ENCODE data around the gene PHKB. TPM values are rescaled to one million over a fixed set of nuclear protein-coding genes. Genes with fewer than 3 reads are reported as not detected.
"Not testable (repeated sequence)": the region's sequence is repeated elsewhere in the genome, so short reads cannot be mapped to it uniquely, and the experiment has no call there.

PHKB gene
- total RNA-seq, 4 donors from 2014 or later: 38.8 to 94.2 (median 55.7) TPM

GRCh38 chr16:47469227-47469626 is 8.1 kb downstream of the PHKB start:
- H3K9me3 ChIP-seq: no peaks in the 10 kb centered on the region
- no peaks in the 10 kb centered on the region for H3K27me3 ChIP-seq
- no peak overlapping the region for H3K27ac ChIP-seq
- WGBS, 2 donors (ENCODE audit: low coverage in 1 of 2): 85 to 100% methylated on average over 1 of the region's 1 CpG
- H3K4me1 ChIP-seq: peaks cover 0 to 40% (median 4%) of the 10 kb centered on the region in 3 donors
- H3K36me3 ChIP-seq: no peaks in the 10 kb centered on the region
- no peak for TF ChIP-seq EP300 (IDR thresholded peaks at IDR 0.05)
- no peak for ATAC-seq
- H3K4me3 ChIP-seq: no peak overlapping the region

- H3K9me3 ChIP-seq: no peaks in the 10 kb centered on the region
- no peak for ATAC-seq
- no peaks in the 10 kb centered on the region for H3K36me3 ChIP-seq
- H3K27ac ChIP-seq: no peak overlapping the region
- H3K4me1 ChIP-seq: peaks cover 0 to 38% (median 0%) of the 10 kb centered on the region in 3 donors
- 98% methylated on average over 6 to 7 of the region's 7 CpGs for WGBS, 2 donors (ENCODE audit: low coverage in 1 of 2)
- no peak for TF ChIP-seq POLR2AphosphoS5 (IDR thresholded peaks at IDR 0.05)
- TF ChIP-seq CTCF (IDR thresholded peaks at IDR 0.05): no peak
- TF ChIP-seq POLR2A (IDR thresholded peaks at IDR 0.05): no peak
- TF ChIP-seq EP300 (IDR thresholded peaks at IDR 0.05): no peak
- no peak overlapping the region for H3K4me3 ChIP-seq
- H3K27me3 ChIP-seq: no peaks in the 10 kb centered on the region
Observed at GRCh38 chr16:47470211-47470610, 9.1 kb downstream of the PHKB start.

GRCh38 chr16:47470810-47471209 is 9.7 kb downstream of the PHKB start:
- ATAC-seq: no peak
- TF ChIP-seq POLR2AphosphoS5 (IDR thresholded peaks at IDR 0.05): no peak
- TF ChIP-seq EP300 (IDR thresholded peaks at IDR 0.05): no peak
- no peak for TF ChIP-seq CTCF (IDR thresholded peaks at IDR 0.05)
- no peak for TF ChIP-seq POLR2A (IDR thresholded peaks at IDR 0.05)
- Histone ChIP-seq H3K9me3 (no peaks in the 10 kb centered on the region), H3K27me3 (no peaks in the 10 kb centered on the region), H3K4me3 (no peak overlapping the region), H3K4me1 (peaks cover 0 to 38% (median 0%) of the 10 kb centered on the region in 3 donors), H3K27ac (no peak overlapping the region), H3K36me3 (no peaks in the 10 kb centered on the region)
- 100% methylated on average over 1 of the region's 1 CpG; no CpG with 5 or more reads in 1 of the 2 donors for WGBS, 2 donors (ENCODE audit: low coverage in 1 of 2)

GRCh38 chr16:47473004-47473403 is 11.9 kb downstream of the PHKB start:
- H3K27me3 ChIP-seq, H3K27ac ChIP-seq, H3K4me3 ChIP-seq, H3K9me3 ChIP-seq, ATAC-seq, H3K36me3 ChIP-seq: not testable (repeated sequence)
- H3K4me1 ChIP-seq: peaks cover 0 to 35% (median 0%) of the 10 kb centered on the region in 3 donors
- WGBS, 2 donors (ENCODE audit: low coverage in 1 of 2): 79 to 100% methylated on average over 2 of the region's 2 CpGs

- H3K4me3 ChIP-seq: no peak overlapping the region
- no peak overlapping the region for H3K27ac ChIP-seq
- no peaks in the 10 kb centered on the region for H3K27me3 ChIP-seq
- no peak for TF ChIP-seq POLR2A (IDR thresholded peaks at IDR 0.05)
- TF ChIP-seq POLR2AphosphoS5 (IDR thresholded peaks at IDR 0.05): no peak
- no peak for TF ChIP-seq EP300 (IDR thresholded peaks at IDR 0.05)
- no peak for TF ChIP-seq CTCF (IDR thresholded peaks at IDR 0.05)
- peaks cover 0 to 31% (median 0%) of the 10 kb centered on the region in 3 donors for H3K4me1 ChIP-seq
- 92 to 96% methylated on average over 3 of the region's 3 CpGs for WGBS, 2 donors (ENCODE audit: low coverage in 1 of 2)
- H3K36me3 ChIP-seq: no peaks in the 10 kb centered on the region
- ATAC-seq: no peak
- H3K9me3 ChIP-seq: no peaks in the 10 kb centered on the region
Observed at GRCh38 chr16:47473792-47474191, 12.7 kb downstream of the PHKB start.

- Histone ChIP-seq H3K4me1 (peaks cover 0 to 29% (median 0%) of the 10 kb centered on the region in 3 donors), H3K9me3 (no peaks in the 10 kb centered on the region), H3K27ac (no peak overlapping the region), H3K27me3 (no peaks in the 10 kb centered on the region), H3K36me3 (no peaks in the 10 kb centered on the region), H3K4me3 (no peak overlapping the region)
- 0 to 29% methylated on average over 1 of the region's 1 CpG for WGBS, 2 donors (ENCODE audit: low coverage in 1 of 2)
- no peak for ATAC-seq
- no peak for TF ChIP-seq CTCF (IDR thresholded peaks at IDR 0.05)
- TF ChIP-seq POLR2A (IDR thresholded peaks at IDR 0.05): no peak
- TF ChIP-seq EP300 (IDR thresholded peaks at IDR 0.05): no peak
- TF ChIP-seq POLR2AphosphoS5 (IDR thresholded peaks at IDR 0.05): no peak
Observed at GRCh38 chr16:47475786-47476185, 14.7 kb downstream of the PHKB start.

All from gastroesophageal sphincter (tissue), 4 donors.